Measurements from ENCODE around the gene TSHZ2. TPM values are rescaled to one million over a fixed set of nuclear protein-coding genes. Genes with fewer than 3 reads are reported as not detected.

TSHZ2 gene
- total and polyA plus RNA-seq, 9 of the 15 experiments (the other 6 are each of a cell fraction or from before 2014, with no cell fraction given) = 0.03 to 0.20 (median 0.05) TPM; not detected in 4

DNA sequence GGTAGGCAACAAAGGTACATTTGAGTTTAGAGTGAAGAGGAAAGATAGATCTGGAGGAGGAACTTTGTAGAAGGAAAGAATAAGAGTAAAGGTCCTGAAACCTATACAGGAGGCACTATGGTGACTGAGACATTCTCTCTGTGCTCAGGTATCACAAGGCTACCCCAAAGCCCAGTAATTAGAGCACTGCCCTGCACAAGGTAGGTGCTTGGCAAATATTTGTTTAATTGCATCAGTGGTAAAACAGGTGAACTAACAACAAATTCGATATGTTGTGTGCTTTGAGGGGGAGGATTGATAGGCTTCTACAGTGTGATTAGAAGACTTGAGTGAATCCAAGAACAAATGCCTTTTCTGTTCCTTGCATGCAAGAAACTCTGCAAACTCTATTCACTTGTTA lies 6.8 kb upstream of the TSHZ2 start (continued):
- TF ChIP-seq, protein P1, sequence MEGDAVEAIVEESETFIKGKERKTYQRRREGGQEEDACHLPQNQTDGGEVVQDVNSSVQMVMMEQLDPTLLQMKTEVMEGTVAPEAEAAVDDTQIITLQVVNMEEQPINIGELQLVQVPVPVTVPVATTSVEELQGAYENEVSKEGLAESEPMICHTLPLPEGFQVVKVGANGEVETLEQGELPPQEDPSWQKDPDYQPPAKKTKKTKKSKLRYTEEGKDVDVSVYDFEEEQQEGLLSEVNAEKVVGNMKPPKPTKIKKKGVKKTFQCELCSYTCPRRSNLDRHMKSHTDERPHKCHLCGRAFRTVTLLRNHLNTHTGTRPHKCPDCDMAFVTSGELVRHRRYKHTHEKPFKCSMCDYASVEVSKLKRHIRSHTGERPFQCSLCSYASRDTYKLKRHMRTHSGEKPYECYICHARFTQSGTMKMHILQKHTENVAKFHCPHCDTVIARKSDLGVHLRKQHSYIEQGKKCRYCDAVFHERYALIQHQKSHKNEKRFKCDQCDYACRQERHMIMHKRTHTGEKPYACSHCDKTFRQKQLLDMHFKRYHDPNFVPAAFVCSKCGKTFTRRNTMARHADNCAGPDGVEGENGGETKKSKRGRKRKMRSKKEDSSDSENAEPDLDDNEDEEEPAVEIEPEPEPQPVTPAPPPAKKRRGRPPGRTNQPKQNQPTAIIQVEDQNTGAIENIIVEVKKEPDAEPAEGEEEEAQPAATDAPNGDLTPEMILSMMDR (IDR thresholded peaks at IDR 0.05 in 2 of 3, conservative IDR thresholded peaks at IDR 0.05 in 1 of 3; ENCODE audit: insufficient read depth in 2 of 3, low read depth in 1 of 3, low read length in 3 of 3) = no peak

DNA sequence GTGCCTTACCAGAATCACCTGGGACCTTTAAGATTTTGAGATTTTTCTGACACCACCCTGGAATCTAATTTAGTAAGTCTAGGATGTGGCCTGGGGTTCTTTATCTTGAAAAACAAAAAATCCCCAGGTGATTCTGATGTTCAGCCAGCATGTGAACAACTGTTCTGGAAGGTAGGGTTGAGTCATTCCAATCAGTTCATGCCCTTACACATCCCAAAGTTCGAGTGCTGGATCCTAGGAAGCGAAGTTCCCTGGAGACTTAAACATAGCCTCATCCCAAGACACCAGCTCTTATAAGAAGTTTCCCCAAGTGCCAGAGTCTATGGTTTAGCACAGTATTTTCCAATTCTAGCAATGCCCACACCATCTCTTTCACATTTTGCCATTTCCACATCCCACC lies 6.3 kb upstream of the TSHZ2 start:
- Histone ChIP-seq H3K79me2 (ENCODE audit: control insufficient read depth, insufficient read depth, low read length) (no peaks in the 10 kb centered on the region), H3K27me3 (ENCODE audit: control insufficient read depth in 2 of 2, insufficient read depth in 2 of 2, low read length in 2 of 2) (no peaks in the 10 kb centered on the region; a peak in 1 of 5 replicates), H3K4me2 (ENCODE audit: insufficient read depth, low read length) (no peak overlapping the region), H3K36me3 (ENCODE audit: control insufficient read depth, insufficient read depth, low read length) (no peaks in the 10 kb centered on the region), H3K9me1 (ENCODE audit: control insufficient read depth, insufficient read depth, low read length) (no peaks in the 10 kb centered on the region), H4K20me1 (replicated peaks; ENCODE audit: control insufficient read depth, insufficient read depth, low read length) (no peaks in the 10 kb centered on the region), H3K27ac (ENCODE audit: extremely low read depth, low read depth, low read length) (no peak overlapping the region), H3K9ac (ENCODE audit: insufficient read depth in 1 of 2, low read depth in 2 of 2, low read length in 2 of 2) (no peak overlapping the region), H3K4me1 (replicated peaks in 1 of 2; ENCODE audit: control insufficient read depth in 2 of 2, insufficient read depth in 2 of 2, low read length in 2 of 2) (no peaks in the 10 kb centered on the region), H2AFZ (ENCODE audit: low read depth, low read length) (no peak overlapping the region), H3K4me3 (no peak overlapping the region), H3K9me3 (replicated peaks; ENCODE audit: control insufficient read depth, insufficient read depth, low read depth, low read length) (no peaks in the 10 kb centered on the region)
- CTCF ChIA-PET (ENCODE audit: low intra/inter-chr PET ratio) = no interaction called here
- POLR2A ChIA-PET = no interaction called here
- FAIRE-seq (no peak), DNase-seq (ENCODE audit: extremely low read depth in 1 of 4, low spot score in 3 of 4) (no peak), ATAC-seq (no peak)
- no TSS peak for BruUV-seq (replicated peaks)
- in situ Hi-C loops (cut with MboI) = no loop called here
- intact Hi-C loops (cut with micrococcal nuclease) = no loop called here
- WGBS (ENCODE audit: insufficient coverage, low coverage, missing lambda C conversion rate) = 0% methylated on average over 2 of the region's 2 CpGs
- TF ChIP-seq ZNF134 (CRISPR knock-in tag; conservative IDR thresholded peaks at IDR 0.05) (no peak), SMARCA4 (IDR thresholded peaks at IDR 0.05) (no peak), ZBTB1 (CRISPR knock-in tag; IDR thresholded peaks at IDR 0.05; ENCODE audit: borderline replicate concordance, low read depth) (no peak), BACH1 (tag; IDR thresholded peaks at IDR 0.05) (no peak), CHD1 (IDR thresholded peaks at IDR 0.05; ENCODE audit: low read length) (no peak), HMG20B (CRISPR knock-in tag; IDR thresholded peaks at IDR 0.05) (no peak), HOXB6 (CRISPR knock-in tag; IDR thresholded peaks at IDR 0.05; ENCODE audit: borderline replicate concordance) (no peak), TCF7 (IDR thresholded peaks at IDR 0.05; ENCODE audit: borderline replicate concordance) (no peak), ZBTB17 (CRISPR knock-in tag; IDR thresholded peaks at IDR 0.05) (no peak), HNRNPUL1 (IDR thresholded peaks at IDR 0.05; ENCODE audit: low read length) (no peak), NR2C1 (IDR thresholded peaks at IDR 0.05) (no peak), NR2C1 (tag; IDR thresholded peaks at IDR 0.05) (no peak)
- TF ChIP-seq, protein P2, sequence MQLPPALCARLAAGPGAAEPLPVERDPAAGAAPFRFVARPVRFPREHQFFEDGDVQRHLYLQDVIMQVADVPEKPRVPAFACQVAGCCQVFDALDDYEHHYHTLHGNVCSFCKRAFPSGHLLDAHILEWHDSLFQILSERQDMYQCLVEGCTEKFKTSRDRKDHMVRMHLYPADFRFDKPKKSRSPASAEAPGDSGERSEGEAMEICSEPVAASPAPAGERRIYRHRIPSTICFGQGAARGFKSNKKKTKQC (CRISPR knock-in tag; IDR thresholded peaks at IDR 0.05) = no peak
- TF ChIP-seq, protein P3, sequence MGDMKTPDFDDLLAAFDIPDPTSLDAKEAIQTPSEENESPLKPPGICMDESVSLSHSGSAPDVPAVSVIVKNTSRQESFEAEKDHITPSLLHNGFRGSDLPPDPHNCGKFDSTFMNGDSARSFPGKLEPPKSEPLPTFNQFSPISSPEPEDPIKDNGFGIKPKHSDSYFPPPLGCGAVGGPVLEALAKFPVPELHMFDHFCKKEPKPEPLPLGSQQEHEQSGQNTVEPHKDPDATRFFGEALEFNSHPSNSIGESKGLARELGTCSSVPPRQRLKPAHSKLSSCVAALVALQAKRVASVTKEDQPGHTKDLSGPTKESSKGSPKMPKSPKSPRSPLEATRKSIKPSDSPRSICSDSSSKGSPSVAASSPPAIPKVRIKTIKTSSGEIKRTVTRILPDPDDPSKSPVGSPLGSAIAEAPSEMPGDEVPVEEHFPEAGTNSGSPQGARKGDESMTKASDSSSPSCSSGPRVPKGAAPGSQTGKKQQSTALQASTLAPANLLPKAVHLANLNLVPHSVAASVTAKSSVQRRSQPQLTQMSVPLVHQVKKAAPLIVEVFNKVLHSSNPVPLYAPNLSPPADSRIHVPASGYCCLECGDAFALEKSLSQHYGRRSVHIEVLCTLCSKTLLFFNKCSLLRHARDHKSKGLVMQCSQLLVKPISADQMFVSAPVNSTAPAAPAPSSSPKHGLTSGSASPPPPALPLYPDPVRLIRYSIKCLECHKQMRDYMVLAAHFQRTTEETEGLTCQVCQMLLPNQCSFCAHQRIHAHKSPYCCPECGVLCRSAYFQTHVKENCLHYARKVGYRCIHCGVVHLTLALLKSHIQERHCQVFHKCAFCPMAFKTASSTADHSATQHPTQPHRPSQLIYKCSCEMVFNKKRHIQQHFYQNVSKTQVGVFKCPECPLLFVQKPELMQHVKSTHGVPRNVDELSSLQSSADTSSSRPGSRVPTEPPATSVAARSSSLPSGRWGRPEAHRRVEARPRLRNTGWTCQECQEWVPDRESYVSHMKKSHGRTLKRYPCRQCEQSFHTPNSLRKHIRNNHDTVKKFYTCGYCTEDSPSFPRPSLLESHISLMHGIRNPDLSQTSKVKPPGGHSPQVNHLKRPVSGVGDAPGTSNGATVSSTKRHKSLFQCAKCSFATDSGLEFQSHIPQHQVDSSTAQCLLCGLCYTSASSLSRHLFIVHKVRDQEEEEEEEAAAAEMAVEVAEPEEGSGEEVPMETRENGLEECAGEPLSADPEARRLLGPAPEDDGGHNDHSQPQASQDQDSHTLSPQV (IDR thresholded peaks at IDR 0.05) = no peak
- TF ChIP-seq, protein P4, sequence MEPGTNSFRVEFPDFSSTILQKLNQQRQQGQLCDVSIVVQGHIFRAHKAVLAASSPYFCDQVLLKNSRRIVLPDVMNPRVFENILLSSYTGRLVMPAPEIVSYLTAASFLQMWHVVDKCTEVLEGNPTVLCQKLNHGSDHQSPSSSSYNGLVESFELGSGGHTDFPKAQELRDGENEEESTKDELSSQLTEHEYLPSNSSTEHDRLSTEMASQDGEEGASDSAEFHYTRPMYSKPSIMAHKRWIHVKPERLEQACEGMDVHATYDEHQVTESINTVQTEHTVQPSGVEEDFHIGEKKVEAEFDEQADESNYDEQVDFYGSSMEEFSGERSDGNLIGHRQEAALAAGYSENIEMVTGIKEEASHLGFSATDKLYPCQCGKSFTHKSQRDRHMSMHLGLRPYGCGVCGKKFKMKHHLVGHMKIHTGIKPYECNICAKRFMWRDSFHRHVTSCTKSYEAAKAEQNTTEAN (CRISPR knock-in tag; IDR thresholded peaks at IDR 0.05) = no peak
